Keratinocyte (primary cell): ENCODE data around the gene U2AF1L4.

Experiments used
- CTCF ChIP-seq, 3 experiments: IDR thresholded peaks in 1 of 3; conservative IDR thresholded peaks in 1 of 3; optimal IDR thresholded peaks in 1 of 3; 2 replicates in 2 of 3; 3 replicates in 1 of 3; pipeline versions ENCODE3 to v1.5.1; 2011; ENCODE audit warnings: low read length in 3 of 3, mild to moderate bottlenecking in 3 of 3, moderate library complexity in 2 of 3, control low read depth in 1 of 3, inconsistent platforms in 1 of 3; ENCODE audit not compliant: insufficient read depth in 2 of 3; ENCODE audit errors: extremely low read depth in 1 of 3
- EZH2 ChIP-seq: IDR thresholded peaks from one replicate; pipeline ENCODE4 v1.6.1; 2012; ENCODE audit warnings: inconsistent platforms, mild to moderate bottlenecking, low read length, moderate library complexity

GRCh38 chr19:35720163-35720524, 25.1 kb downstream of the U2AF1L4 start:
- TF ChIP-seq CTCF (optimal IDR thresholded peaks at IDR 0.05 in 1 of 3, IDR thresholded peaks at IDR 0.05 in 1 of 3, conservative IDR thresholded peaks at IDR 0.05 in 1 of 3; ENCODE audit: extremely low read depth in 1 of 3, insufficient read depth in 2 of 3, low read length in 3 of 3) (no peak), EZH2 (no peak)
